Cardiac muscle cell (in vitro differentiated cells and primary cell): ENCODE data around the gene CCDC183. TPM values are rescaled to one million over a fixed set of nuclear protein-coding genes. Genes with fewer than 3 reads are reported as not detected.
"Not testable (repeated sequence)": the region's sequence is repeated elsewhere in the genome, so short reads cannot be mapped to it uniquely, and the experiment has no call there.

Experiments
- DNase-seq, 2 donors: peaks; one replicate each; pipeline versions ENCODE4 v3.0.0 to v3.0.0-alpha.2; 2010 to 2017; ENCODE audit warnings: low read depth in 1 of 2, low spot score in 1 of 2
- H3K27ac ChIP-seq: fragments of 200-600 bp; sonication (generic); 2 replicates; pipeline ENCODE4 v1.5.1; 2016
- H3K27me3 ChIP-seq: fragments of 200-600 bp; sonication (generic); 2 replicates; pipeline ENCODE4 v1.6.0; 2016; ENCODE audit warnings: control low read depth
- H3K36me3 ChIP-seq: fragments of 200-600 bp; sonication (generic); 2 replicates; pipeline ENCODE4 v1.5.1; 2016; ENCODE audit warnings: control low read depth
- H3K4me1 ChIP-seq: fragments of 200-600 bp; sonication (generic); 2 replicates; pipeline ENCODE4 v1.8.1; 2017; ENCODE audit warnings: low read depth, mild to moderate bottlenecking, mixed run types
- H3K4me3 ChIP-seq: fragments of 200-600 bp; sonication (generic); 2 replicates; pipeline ENCODE4 v1.5.1; 2016; ENCODE audit warnings: mild to moderate bottlenecking
- H3K9me3 ChIP-seq: fragments of 200-600 bp; sonication (generic); 2 replicates; pipeline ENCODE4 v1.5.1; 2017; ENCODE audit warnings: low read depth, mild to moderate bottlenecking, control low read depth
- polyA plus RNA-seq: library from polyadenylated mRNA; unstranded; fragments of >200 nt; fragmentation: Nextera tagmentation; extraction: Ambion mirVana; gene quantifications from 2 replicates; pipeline ENCODE4 v1.2.1, GENCODE V29; 2016
- total RNA-seq: library from RNA; depleted of rRNA; stranded (reverse); fragments of >200 nt; gene quantifications from 2 replicates; pipeline ENCODE4 v1.2.3, GENCODE V29; 2016
- TF ChIP-seq, protein P1 (sequence below): IDR thresholded peaks from 2 replicates; pipeline ENCODE4 v1.5.1; 2012; ENCODE audit warnings: low read depth, mild to moderate bottlenecking, low read length

Gene CCDC183
- total and polyA plus RNA-seq, 2 experiments from 2014 or later = 43.1 to 49.3 TPM

DNA sequence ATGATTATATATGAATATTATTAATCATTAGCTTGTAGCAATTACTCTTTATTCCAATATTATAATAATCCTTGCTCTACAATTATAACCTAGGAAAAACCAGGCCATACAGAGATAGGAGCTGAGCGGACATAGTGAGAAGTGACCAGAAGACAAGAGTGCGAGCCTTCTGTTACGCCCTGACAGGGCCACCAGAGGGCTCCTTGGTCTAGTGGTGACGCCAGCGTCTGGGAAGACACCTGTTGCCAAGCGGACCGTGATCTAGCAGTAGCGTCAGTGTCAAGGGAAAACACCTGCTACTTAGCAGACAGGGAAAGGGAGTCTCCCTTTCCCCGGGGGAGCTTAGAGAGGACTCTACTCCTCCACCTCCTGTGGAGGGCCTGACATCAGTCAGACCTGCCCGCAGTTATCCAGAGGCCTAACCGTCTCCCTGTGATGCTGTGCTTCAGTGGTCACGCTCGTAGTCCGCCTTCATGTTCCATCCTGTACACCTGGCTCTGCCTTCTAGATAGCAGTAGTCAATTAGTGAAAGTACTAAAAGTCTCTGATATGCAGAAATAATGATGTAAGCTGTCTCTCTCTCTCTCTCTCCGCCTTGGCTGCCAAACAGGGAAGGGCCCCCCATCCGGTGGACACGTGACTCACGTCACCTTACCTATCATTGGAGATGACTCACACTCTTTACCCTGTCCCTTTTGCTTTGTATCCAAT is 29.6 kb upstream of the CCDC183 start:
- not testable (repeated sequence) for H3K4me1 ChIP-seq, H3K4me3 ChIP-seq, H3K27me3 ChIP-seq, H3K27ac ChIP-seq, H3K36me3 ChIP-seq, H3K9me3 ChIP-seq
- DNase-seq = peak in 1 of 2 donors; percentile 47
- TF ChIP-seq, protein P1, sequence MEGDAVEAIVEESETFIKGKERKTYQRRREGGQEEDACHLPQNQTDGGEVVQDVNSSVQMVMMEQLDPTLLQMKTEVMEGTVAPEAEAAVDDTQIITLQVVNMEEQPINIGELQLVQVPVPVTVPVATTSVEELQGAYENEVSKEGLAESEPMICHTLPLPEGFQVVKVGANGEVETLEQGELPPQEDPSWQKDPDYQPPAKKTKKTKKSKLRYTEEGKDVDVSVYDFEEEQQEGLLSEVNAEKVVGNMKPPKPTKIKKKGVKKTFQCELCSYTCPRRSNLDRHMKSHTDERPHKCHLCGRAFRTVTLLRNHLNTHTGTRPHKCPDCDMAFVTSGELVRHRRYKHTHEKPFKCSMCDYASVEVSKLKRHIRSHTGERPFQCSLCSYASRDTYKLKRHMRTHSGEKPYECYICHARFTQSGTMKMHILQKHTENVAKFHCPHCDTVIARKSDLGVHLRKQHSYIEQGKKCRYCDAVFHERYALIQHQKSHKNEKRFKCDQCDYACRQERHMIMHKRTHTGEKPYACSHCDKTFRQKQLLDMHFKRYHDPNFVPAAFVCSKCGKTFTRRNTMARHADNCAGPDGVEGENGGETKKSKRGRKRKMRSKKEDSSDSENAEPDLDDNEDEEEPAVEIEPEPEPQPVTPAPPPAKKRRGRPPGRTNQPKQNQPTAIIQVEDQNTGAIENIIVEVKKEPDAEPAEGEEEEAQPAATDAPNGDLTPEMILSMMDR = peak; percentile 32

- H3K9me3 ChIP-seq = no peaks in the 10 kb centered on the region
- no peak overlapping the region for H3K27ac ChIP-seq
- H3K36me3 ChIP-seq = no peaks in the 10 kb centered on the region
- H3K27me3 ChIP-seq = no peaks in the 10 kb centered on the region
- peak; percentile 21 to 78 for DNase-seq
- H3K4me3 ChIP-seq = peak overlapping the region; percentile 25
- TF ChIP-seq, protein P1 = peak; percentile 58
- no peaks in the 10 kb centered on the region for H3K4me1 ChIP-seq
These were observed 26.4 kb upstream of the CCDC183 start for GRCh38 chr9:136769710-136770191.

DNA sequence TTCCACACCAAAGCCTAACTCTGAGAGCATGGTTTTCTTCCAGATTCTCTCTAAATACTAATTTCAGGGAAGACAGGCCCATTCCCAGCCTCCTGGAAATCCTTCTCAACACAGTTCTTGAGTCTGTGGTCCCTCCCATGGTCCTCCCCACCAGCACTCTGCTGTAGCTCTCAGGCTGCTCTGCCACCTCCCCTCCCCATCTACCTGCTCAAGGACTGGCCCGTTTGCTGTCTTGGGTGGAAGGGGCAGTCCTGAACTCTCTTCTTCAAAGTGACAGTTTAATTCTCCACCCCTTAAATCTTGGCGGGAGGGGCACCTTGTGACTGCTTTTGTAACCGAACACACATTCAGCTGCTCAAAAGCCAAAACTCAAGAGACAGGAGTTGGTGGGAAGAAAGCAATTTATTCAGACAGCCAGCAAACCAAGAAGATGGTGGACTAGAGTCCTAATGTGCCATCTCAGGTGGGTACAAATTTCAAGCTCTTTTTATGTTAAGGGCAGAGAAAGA is 24.2 kb upstream of the CCDC183 start:
- Histone ChIP-seq H3K36me3 (no peaks in the 10 kb centered on the region), H3K4me3 (no peak overlapping the region), H3K27me3 (no peaks in the 10 kb centered on the region), H3K4me1 (no peaks in the 10 kb centered on the region), H3K27ac (no peak overlapping the region), H3K9me3 (no peaks in the 10 kb centered on the region)
- no peak for DNase-seq
- TF ChIP-seq, protein P1 = no peak

- Histone ChIP-seq H3K4me3 (no peak overlapping the region), H3K36me3 (no peaks in the 10 kb centered on the region), H3K27ac (no peak overlapping the region), H3K27me3 (no peaks in the 10 kb centered on the region), H3K4me1 (no peaks in the 10 kb centered on the region), H3K9me3 (no peaks in the 10 kb centered on the region)
- TF ChIP-seq, protein P1 = no peak
- peak in 1 of 2 donors; percentile 32 for DNase-seq
These were observed 22.6 kb upstream of the CCDC183 start for GRCh38 chr9:136773386-136774044.

GRCh38 chr9:136774416-136775045 is 21.6 kb upstream of the CCDC183 start:
- no peaks in the 10 kb centered on the region for H3K4me1 ChIP-seq
- H3K27ac ChIP-seq = no peak overlapping the region
- no peaks in the 10 kb centered on the region for H3K9me3 ChIP-seq
- no peaks in the 10 kb centered on the region for H3K36me3 ChIP-seq
- no peak for DNase-seq
- no peak overlapping the region for H3K4me3 ChIP-seq
- TF ChIP-seq, protein P1 = no peak
- H3K27me3 ChIP-seq = no peaks in the 10 kb centered on the region
